ENCODE data around the gene VSIG10L2. TPM values are rescaled to one million over a fixed set of nuclear protein-coding genes. Genes with fewer than 3 reads are reported as not detected.
A peak's percentile ranks its signal among the peaks of the same experiment; 100 is the strongest.
"Not testable (repeated sequence)": the region's sequence is repeated elsewhere in the genome, so short reads cannot be mapped to it uniquely, and the experiment has no call there.

Gene VSIG10L2
- total RNA-seq, 4 donors from 2014 or later, result 2.0 to 17.2 (median 6.7) TPM

- H3K36me3 ChIP-seq, result peaks cover 10% of the 10 kb centered on the region
- H3K9me3 ChIP-seq, result no peaks in the 10 kb centered on the region
- no peak within 1 kb of the TSS for H3K27ac ChIP-seq
- TF ChIP-seq POLR2AphosphoS5 (IDR thresholded peaks at IDR 0.05) (no peak), EP300 (IDR thresholded peaks at IDR 0.05) (no peak), POLR2A (IDR thresholded peaks at IDR 0.05) (no peak)
- TF ChIP-seq, protein P1, sequence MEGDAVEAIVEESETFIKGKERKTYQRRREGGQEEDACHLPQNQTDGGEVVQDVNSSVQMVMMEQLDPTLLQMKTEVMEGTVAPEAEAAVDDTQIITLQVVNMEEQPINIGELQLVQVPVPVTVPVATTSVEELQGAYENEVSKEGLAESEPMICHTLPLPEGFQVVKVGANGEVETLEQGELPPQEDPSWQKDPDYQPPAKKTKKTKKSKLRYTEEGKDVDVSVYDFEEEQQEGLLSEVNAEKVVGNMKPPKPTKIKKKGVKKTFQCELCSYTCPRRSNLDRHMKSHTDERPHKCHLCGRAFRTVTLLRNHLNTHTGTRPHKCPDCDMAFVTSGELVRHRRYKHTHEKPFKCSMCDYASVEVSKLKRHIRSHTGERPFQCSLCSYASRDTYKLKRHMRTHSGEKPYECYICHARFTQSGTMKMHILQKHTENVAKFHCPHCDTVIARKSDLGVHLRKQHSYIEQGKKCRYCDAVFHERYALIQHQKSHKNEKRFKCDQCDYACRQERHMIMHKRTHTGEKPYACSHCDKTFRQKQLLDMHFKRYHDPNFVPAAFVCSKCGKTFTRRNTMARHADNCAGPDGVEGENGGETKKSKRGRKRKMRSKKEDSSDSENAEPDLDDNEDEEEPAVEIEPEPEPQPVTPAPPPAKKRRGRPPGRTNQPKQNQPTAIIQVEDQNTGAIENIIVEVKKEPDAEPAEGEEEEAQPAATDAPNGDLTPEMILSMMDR (IDR thresholded peaks at IDR 0.05), result no peak
- H3K4me1 ChIP-seq, result peaks cover 25% of the 10 kb centered on the region
- H3K27me3 ChIP-seq, result peaks cover 29% of the 10 kb centered on the region
- peak within 1 kb of the TSS; percentile 56 for H3K4me3 ChIP-seq
- WGBS, result 5% methylated on average over 34 of the region's 81 CpGs
- no peak for DNase-seq (ENCODE audit: low spot score in 2 of 2)
Observed at GRCh38 chr11:125903711-125904659, 41.9 kb upstream of the VSIG10L2 start, which contains the start of gene DDX25. Gene DDX25, plus strand, starts transcription at chr11:125904508. Its CDS starts 10 bp downstream, at chr11:125904518.

DNA sequence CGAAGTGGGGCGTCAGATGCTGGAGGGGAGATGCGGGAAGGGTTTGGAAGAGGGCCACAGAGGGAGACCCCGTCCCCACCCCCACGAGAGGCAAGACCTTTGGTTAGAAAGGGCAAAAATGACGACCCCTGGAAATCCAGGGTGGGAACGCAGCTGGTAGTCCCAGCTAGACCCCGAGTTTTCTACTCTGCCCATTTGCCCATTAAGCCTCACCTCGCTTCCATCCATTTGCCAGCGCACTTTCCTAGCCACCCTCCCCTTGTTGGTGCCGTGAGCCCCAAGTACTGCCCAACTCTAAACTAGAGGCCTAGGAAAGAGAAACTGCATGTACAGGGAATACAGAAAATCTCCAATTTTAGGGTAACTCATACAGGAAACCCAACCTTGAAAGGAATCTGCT lies 41.2 kb upstream of the VSIG10L2 start:
- WGBS, result 73% methylated on average over 7 of the region's 11 CpGs
- peak overlapping the region; percentile 56 for H3K4me3 ChIP-seq
- DNase-seq (ENCODE audit: low spot score in 2 of 2), result no peak
- TF ChIP-seq EP300 (IDR thresholded peaks at IDR 0.05), result no peak
- TF ChIP-seq, protein P1 (IDR thresholded peaks at IDR 0.05), result no peak
- no peak for TF ChIP-seq POLR2AphosphoS5 (IDR thresholded peaks at IDR 0.05)
- TF ChIP-seq POLR2A (IDR thresholded peaks at IDR 0.05), result no peak
- peaks cover 4% of the 10 kb centered on the region for H3K36me3 ChIP-seq
- peaks cover 29% of the 10 kb centered on the region for H3K27me3 ChIP-seq
- no peaks in the 10 kb centered on the region for H3K9me3 ChIP-seq
- peaks cover 25% of the 10 kb centered on the region for H3K4me1 ChIP-seq
- H3K27ac ChIP-seq, result no peak overlapping the region

- WGBS, result 69% methylated on average over 8 of the region's 8 CpGs
- Histone ChIP-seq H3K27me3 (peaks cover 11% of the 10 kb centered on the region), H3K9me3 (no peaks in the 10 kb centered on the region), H3K4me3 (no peak overlapping the region), H3K36me3 (no peaks in the 10 kb centered on the region), H3K27ac (no peak overlapping the region), H3K4me1 (no peaks in the 10 kb centered on the region)
- DNase-seq (ENCODE audit: low spot score in 2 of 2), result no peak
- TF ChIP-seq EP300 (IDR thresholded peaks at IDR 0.05) (no peak), POLR2A (IDR thresholded peaks at IDR 0.05) (no peak), POLR2AphosphoS5 (IDR thresholded peaks at IDR 0.05) (no peak)
- TF ChIP-seq, protein P1 (IDR thresholded peaks at IDR 0.05), result no peak
Observed at GRCh38 chr11:125910226-125910849, 35.5 kb upstream of the VSIG10L2 start.

DNA sequence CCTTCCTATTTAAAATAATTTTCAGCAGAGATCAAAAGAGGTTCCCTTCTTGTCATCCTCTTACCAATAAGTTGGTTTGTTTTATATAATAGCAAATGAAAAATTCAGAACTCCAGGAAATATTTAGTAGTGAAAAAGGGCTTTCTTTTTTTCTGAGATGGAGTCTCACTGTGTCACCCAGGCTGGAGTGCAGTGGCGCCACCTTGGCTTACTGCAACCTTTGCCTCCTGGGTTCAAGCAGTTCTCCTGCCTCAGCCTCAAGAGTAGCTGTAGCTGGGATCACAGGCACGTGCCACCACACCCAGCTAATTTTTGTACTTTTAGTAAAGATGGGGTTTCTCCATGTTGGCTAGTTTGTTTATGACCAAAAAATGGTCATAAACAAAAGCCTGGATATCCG lies 31.2 kb upstream of the VSIG10L2 start:
- H3K9me3 ChIP-seq; H3K4me1 ChIP-seq; DNase-seq (ENCODE audit: low spot score in 2 of 2); H3K27me3 ChIP-seq; H3K27ac ChIP-seq; H3K4me3 ChIP-seq; H3K36me3 ChIP-seq: not testable (repeated sequence)
- 89% methylated on average over 3 of the region's 3 CpGs for WGBS

GRCh38 chr11:125916683-125917347 lies 29.0 kb upstream of the VSIG10L2 start:
- 90% methylated on average over 12 of the region's 12 CpGs for WGBS
- Histone ChIP-seq H3K9me3 (no peaks in the 10 kb centered on the region), H3K4me1 (no peaks in the 10 kb centered on the region), H3K36me3 (no peaks in the 10 kb centered on the region), H3K4me3 (no peak overlapping the region), H3K27me3 (peaks cover 9% of the 10 kb centered on the region), H3K27ac (no peak overlapping the region)
- DNase-seq (ENCODE audit: low spot score in 2 of 2), result no peak
- TF ChIP-seq, protein P1 (IDR thresholded peaks at IDR 0.05), result no peak
- TF ChIP-seq EP300 (IDR thresholded peaks at IDR 0.05) (no peak), POLR2A (IDR thresholded peaks at IDR 0.05) (no peak)
